ENCODE results near the gene HMGXB4.

HMGXB4 gene

GRCh38 chr22:35341090-35341874 lies 84.0 kb downstream of the HMGXB4 start:
- no peak overlapping the region for H3K27ac ChIP-seq (ENCODE audit: low read length)
- no peaks in the 10 kb centered on the region for H3K79me2 ChIP-seq (ENCODE audit: insufficient read depth, low read length)
- H3K36me3 ChIP-seq (ENCODE audit: insufficient read depth, low read length): peaks cover 41% of the 10 kb centered on the region
- peaks cover 3% of the 10 kb centered on the region; the same call in 1 of the 2 replicates for H4K20me1 ChIP-seq (ENCODE audit: insufficient read depth, low read length)
- DNase-seq: no peak
- no peak overlapping the region for H3K4me3 ChIP-seq (ENCODE audit: low read depth in 1 of 2, low read length in 2 of 2)
- no peaks in the 10 kb centered on the region for H3K27me3 ChIP-seq (ENCODE audit: insufficient read depth, low read length, poor library complexity)
- no peak overlapping the region for H3K9ac ChIP-seq (ENCODE audit: low read depth, low read length)
- no peak for ATAC-seq (ENCODE audit: insufficient read depth, low read depth)
- TF ChIP-seq EZH2 (IDR thresholded peaks at IDR 0.05; ENCODE audit: borderline replicate concordance, low read depth, low read length, severe bottlenecking): no peak
- TF ChIP-seq CTCF (IDR thresholded peaks at IDR 0.05; ENCODE audit: borderline replicate concordance, extremely low read depth, low read length, poor library complexity, severe bottlenecking): no peak
- H3K4me2 ChIP-seq (ENCODE audit: insufficient read depth, low read length): no peak overlapping the region
- H2AFZ ChIP-seq (ENCODE audit: low read depth, low read length): no peak overlapping the region
- H3K4me1 ChIP-seq (ENCODE audit: insufficient read depth, low read length): no peaks in the 10 kb centered on the region
- no peaks in the 10 kb centered on the region for H3K9me3 ChIP-seq (ENCODE audit: insufficient read depth, low read length, severe bottlenecking)

GRCh38 chr22:35342390-35342789 lies 85.1 kb downstream of the HMGXB4 start:
- Histone ChIP-seq H3K79me2 (ENCODE audit: insufficient read depth, low read length) (no peaks in the 10 kb centered on the region), H4K20me1 (ENCODE audit: insufficient read depth, low read length) (peaks cover 3% of the 10 kb centered on the region; the same call in 1 of the 2 replicates), H3K4me3 (ENCODE audit: low read depth in 1 of 2, low read length in 2 of 2) (no peak overlapping the region), H3K9ac (ENCODE audit: low read depth, low read length) (no peak overlapping the region), H3K27me3 (ENCODE audit: insufficient read depth, low read length, poor library complexity) (no peaks in the 10 kb centered on the region), H3K4me1 (ENCODE audit: insufficient read depth, low read length) (no peaks in the 10 kb centered on the region), H3K4me2 (ENCODE audit: insufficient read depth, low read length) (no peak overlapping the region), H3K36me3 (ENCODE audit: insufficient read depth, low read length) (peaks cover 35% of the 10 kb centered on the region), H3K9me3 (ENCODE audit: insufficient read depth, low read length, severe bottlenecking) (no peaks in the 10 kb centered on the region), H3K27ac (ENCODE audit: low read length) (no peak overlapping the region), H2AFZ (ENCODE audit: low read depth, low read length) (no peak overlapping the region)
- ATAC-seq (ENCODE audit: insufficient read depth, low read depth): peak; percentile 25; the same call in 1 of the 3 replicates
- TF ChIP-seq CTCF (IDR thresholded peaks at IDR 0.05; ENCODE audit: borderline replicate concordance, extremely low read depth, low read length, poor library complexity, severe bottlenecking): no peak
- no peak for TF ChIP-seq EZH2 (IDR thresholded peaks at IDR 0.05; ENCODE audit: borderline replicate concordance, low read depth, low read length, severe bottlenecking)
- DNase-seq: no peak

- Histone ChIP-seq H4K20me1 (ENCODE audit: insufficient read depth, low read length) (peaks cover 3% of the 10 kb centered on the region; the same call in 1 of the 2 replicates), H3K9me3 (ENCODE audit: insufficient read depth, low read length, severe bottlenecking) (no peaks in the 10 kb centered on the region), H3K27me3 (ENCODE audit: insufficient read depth, low read length, poor library complexity) (no peaks in the 10 kb centered on the region), H3K27ac (ENCODE audit: low read length) (no peak overlapping the region), H3K4me3 (ENCODE audit: low read depth in 1 of 2, low read length in 2 of 2) (no peak overlapping the region), H3K79me2 (ENCODE audit: insufficient read depth, low read length) (no peaks in the 10 kb centered on the region), H3K9ac (ENCODE audit: low read depth, low read length) (no peak overlapping the region), H3K36me3 (ENCODE audit: insufficient read depth, low read length) (peaks cover 26% of the 10 kb centered on the region), H3K4me1 (ENCODE audit: insufficient read depth, low read length) (no peaks in the 10 kb centered on the region), H2AFZ (ENCODE audit: low read depth, low read length) (no peak overlapping the region), H3K4me2 (ENCODE audit: insufficient read depth, low read length) (no peak overlapping the region)
- TF ChIP-seq CTCF (IDR thresholded peaks at IDR 0.05; ENCODE audit: borderline replicate concordance, extremely low read depth, low read length, poor library complexity, severe bottlenecking) (no peak), EZH2 (IDR thresholded peaks at IDR 0.05; ENCODE audit: borderline replicate concordance, low read depth, low read length, severe bottlenecking) (no peak)
- no peak for ATAC-seq (ENCODE audit: insufficient read depth, low read depth)
- no peak for DNase-seq
Measured at GRCh38 chr22:35343664-35344550, 86.6 kb downstream of the HMGXB4 start.

Measured in DND-41 (cell line).